Measurements from ENCODE around the gene ADARB1.

Gene ADARB1

DNA sequence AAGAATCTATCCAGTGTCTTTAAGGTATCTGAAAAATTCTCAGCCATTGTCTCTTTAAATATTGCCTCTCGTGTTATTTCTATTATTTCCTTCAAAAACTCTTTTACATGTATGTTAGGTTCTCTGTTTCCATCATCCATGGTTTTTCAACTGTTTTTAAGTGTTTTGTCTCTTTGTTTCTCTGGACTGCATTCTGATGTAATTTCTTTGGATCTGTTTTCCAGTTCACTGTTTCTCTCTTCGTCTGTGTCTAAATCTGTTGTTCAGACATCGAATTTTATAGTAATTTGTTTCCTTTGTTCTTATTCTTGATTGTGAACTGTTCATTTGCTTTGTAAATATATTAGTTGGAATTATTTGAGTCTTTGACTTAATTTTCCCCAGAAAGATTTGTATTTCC lies 169.2 kb downstream of the ADARB1 start:
- peaks cover 0 to 9% of the 10 kb centered on the region in 2 donors for H3K27me3 ChIP-seq (ENCODE audit: control insufficient read depth in 2 of 2, insufficient read depth in 2 of 2, low read length in 2 of 2)
- no peak overlapping the region for H3K27ac ChIP-seq (ENCODE audit: low read depth in 2 of 2, low read length in 2 of 2)
- H3K9ac ChIP-seq (ENCODE audit: low read depth in 1 of 2, low read length in 2 of 2), result no peak overlapping the region
- H3K36me3 ChIP-seq (ENCODE audit: control insufficient read depth in 2 of 2, insufficient read depth in 2 of 2, low read length in 2 of 2), result no peaks in the 10 kb centered on the region
- no peaks in the 10 kb centered on the region for H3K4me1 ChIP-seq (ENCODE audit: control insufficient read depth in 2 of 2, insufficient read depth in 2 of 2, low read length in 2 of 2)
- H3K4me3 ChIP-seq (ENCODE audit: low read length in 2 of 2), result no peak overlapping the region
- H3K9me3 ChIP-seq (ENCODE audit: control insufficient read depth in 2 of 2, low read length in 2 of 2), result no peaks in the 10 kb centered on the region

DNA sequence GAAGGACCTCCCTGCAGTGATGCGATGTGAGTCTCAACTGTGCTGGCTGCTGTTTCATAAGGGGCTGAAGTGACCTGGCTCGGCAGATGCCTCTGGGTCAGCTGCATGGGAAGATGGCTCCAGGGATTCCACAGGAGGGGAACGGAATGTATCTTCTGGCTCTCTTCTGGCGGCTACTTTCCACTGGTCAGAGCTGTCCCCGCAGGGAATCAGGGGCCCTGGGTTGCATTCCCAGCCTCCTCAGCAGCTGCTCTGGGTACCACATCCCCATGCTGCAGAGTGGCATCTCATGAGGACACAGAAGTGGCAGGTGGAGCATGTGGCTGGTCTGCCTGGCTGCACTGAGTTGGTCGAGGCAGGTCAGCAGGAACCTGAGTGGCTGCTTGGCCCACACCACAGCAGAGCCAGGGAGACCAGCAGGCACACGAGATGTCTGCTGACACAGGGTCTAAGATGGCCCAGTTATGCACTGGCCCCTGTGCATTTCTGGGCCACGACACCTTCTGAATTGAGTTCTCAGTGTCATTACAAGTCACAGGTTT lies 170.5 kb downstream of the ADARB1 start:
- Histone ChIP-seq H3K36me3 (ENCODE audit: control insufficient read depth in 2 of 2, insufficient read depth in 2 of 2, low read length in 2 of 2) (no peaks in the 10 kb centered on the region), H3K4me3 (ENCODE audit: low read length in 2 of 2) (no peak overlapping the region), H3K9ac (ENCODE audit: low read depth in 1 of 2, low read length in 2 of 2) (no peak overlapping the region), H3K27me3 (ENCODE audit: control insufficient read depth in 2 of 2, insufficient read depth in 2 of 2, low read length in 2 of 2) (peaks cover 4 to 13% of the 10 kb centered on the region in 2 donors), H3K4me1 (ENCODE audit: control insufficient read depth in 2 of 2, insufficient read depth in 2 of 2, low read length in 2 of 2) (no peaks in the 10 kb centered on the region), H3K27ac (ENCODE audit: low read depth in 2 of 2, low read length in 2 of 2) (no peak overlapping the region), H3K9me3 (ENCODE audit: control insufficient read depth in 2 of 2, low read length in 2 of 2) (no peaks in the 10 kb centered on the region)

DNA sequence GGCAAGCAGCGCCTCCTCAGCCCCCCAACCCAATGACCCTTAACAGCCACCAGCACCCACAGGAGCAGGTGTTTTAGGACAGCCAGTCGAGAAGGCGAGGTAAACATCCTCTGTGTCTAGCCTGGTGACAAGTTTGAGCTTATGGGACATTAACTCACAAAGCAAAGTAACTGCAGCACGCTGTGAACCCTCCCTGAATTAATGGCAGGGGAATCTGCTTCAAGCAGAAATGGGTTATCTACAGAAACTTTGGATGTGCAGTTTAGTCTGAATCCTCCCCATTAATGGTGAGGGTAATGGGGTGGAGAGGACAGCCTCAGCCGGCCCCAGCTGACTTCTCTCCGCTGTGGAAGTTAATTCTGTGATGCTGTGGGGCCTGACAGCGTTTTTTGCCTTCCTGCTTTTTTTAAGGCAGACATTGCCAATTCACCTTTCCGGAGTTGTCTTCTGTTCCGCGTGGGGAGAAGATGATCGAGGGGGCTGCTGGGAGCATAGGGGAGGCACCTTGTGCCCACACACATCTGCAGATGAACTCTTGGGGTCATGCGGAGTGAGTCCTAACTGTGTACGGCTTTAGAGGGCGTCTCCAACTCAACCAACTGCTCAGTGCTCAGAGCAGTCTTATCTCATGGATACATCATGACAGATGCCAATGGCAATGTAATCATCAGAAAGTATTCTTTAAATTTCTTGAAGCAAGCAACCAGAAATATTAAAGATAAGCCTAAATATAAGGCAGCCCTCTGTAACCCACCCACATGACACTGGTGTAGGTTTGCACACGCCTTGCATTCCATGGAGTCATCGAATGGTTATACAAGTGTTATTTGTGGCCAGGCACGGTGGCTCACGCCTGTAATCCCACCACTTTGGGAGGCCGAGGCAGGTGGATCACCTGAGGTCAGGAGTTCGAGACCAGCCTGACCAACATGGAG lies 172.3 kb downstream of the ADARB1 start:
- Histone ChIP-seq H3K9ac (ENCODE audit: low read depth in 1 of 2, low read length in 2 of 2) (no peak overlapping the region), H3K4me3 (ENCODE audit: low read length in 2 of 2) (no peak overlapping the region), H3K27ac (ENCODE audit: low read depth in 2 of 2, low read length in 2 of 2) (no peak overlapping the region), H3K27me3 (ENCODE audit: control insufficient read depth in 2 of 2, insufficient read depth in 2 of 2, low read length in 2 of 2) (peaks cover 4 to 13% of the 10 kb centered on the region in 2 donors), H3K4me1 (ENCODE audit: control insufficient read depth in 2 of 2, insufficient read depth in 2 of 2, low read length in 2 of 2) (no peaks in the 10 kb centered on the region), H3K9me3 (ENCODE audit: control insufficient read depth in 2 of 2, low read length in 2 of 2) (no peaks in the 10 kb centered on the region), H3K36me3 (ENCODE audit: control insufficient read depth in 2 of 2, insufficient read depth in 2 of 2, low read length in 2 of 2) (no peaks in the 10 kb centered on the region)

DNA sequence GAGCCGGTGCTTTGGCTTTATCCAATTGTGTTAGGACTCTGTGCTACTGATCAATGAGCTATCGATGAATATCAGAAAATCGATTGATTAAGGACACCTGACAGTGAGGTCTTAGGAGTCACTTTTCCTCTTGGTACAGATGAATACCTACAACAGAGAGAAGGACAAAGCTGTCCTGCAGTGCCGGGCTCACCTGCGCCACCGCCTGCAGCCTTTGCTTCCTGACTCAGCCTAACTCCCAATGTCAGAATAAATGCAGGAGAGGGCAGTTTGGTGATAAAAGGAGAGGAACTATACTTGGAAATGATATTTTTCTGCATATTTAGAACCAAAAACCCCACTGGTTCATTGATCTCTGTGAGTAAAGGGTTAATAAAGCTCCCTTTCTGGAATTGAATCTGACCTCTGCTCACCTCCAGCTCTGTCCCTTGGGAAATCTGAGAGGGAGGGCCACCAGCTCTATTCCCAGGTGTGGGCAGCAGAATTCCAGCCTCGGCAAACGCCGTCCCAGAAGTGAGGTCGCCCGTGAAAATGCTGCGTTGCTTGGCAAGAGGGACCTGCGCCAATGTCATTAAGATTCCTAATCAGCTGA lies 174.0 kb downstream of the ADARB1 start:
- no peaks in the 10 kb centered on the region for H3K9me3 ChIP-seq (ENCODE audit: control insufficient read depth in 2 of 2, low read length in 2 of 2)
- H3K4me3 ChIP-seq (ENCODE audit: low read length in 2 of 2), result peak overlapping the region in 1 of 2 donors; percentile 31
- no peaks in the 10 kb centered on the region for H3K36me3 ChIP-seq (ENCODE audit: control insufficient read depth in 2 of 2, insufficient read depth in 2 of 2, low read length in 2 of 2)
- no peak overlapping the region for H3K9ac ChIP-seq (ENCODE audit: low read depth in 1 of 2, low read length in 2 of 2)
- peaks cover 4 to 18% of the 10 kb centered on the region in 2 donors for H3K27me3 ChIP-seq (ENCODE audit: control insufficient read depth in 2 of 2, insufficient read depth in 2 of 2, low read length in 2 of 2)
- H3K27ac ChIP-seq (ENCODE audit: low read depth in 2 of 2, low read length in 2 of 2), result no peak overlapping the region
- H3K4me1 ChIP-seq (ENCODE audit: control insufficient read depth in 2 of 2, insufficient read depth in 2 of 2, low read length in 2 of 2), result peaks cover 0 to 2% of the 10 kb centered on the region in 2 donors

DNA sequence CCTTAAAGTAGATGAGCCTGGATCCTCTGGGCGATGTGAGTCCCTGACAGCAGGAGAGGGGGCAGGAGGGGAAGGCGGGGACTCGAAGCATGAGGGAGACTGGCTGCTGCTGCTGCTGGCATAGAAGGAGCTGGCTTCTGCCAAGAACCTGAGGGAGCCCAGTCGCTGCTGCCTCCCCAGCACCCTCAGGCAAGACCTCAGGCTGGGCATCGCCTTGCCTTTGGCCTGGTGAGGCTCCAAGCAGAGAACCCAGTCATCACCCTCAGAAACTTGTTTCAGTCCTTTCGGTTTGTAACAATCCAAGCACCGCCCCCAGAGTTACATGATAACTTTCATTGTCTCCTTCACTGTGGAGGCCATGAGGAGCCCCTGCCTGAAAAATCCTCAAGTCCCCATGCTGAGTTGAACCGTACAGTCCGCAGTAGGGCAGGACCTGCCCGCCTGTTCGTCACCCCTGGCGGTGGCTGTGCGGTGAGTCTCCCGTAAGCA lies 174.6 kb downstream of the ADARB1 start:
- Histone ChIP-seq H3K27me3 (ENCODE audit: control insufficient read depth in 2 of 2, insufficient read depth in 2 of 2, low read length in 2 of 2) (peaks cover 4 to 18% of the 10 kb centered on the region in 2 donors), H3K27ac (ENCODE audit: low read depth in 2 of 2, low read length in 2 of 2) (no peak overlapping the region), H3K4me1 (ENCODE audit: control insufficient read depth in 2 of 2, insufficient read depth in 2 of 2, low read length in 2 of 2) (peaks cover 0 to 2% of the 10 kb centered on the region in 2 donors), H3K9ac (ENCODE audit: low read depth in 1 of 2, low read length in 2 of 2) (no peak overlapping the region), H3K4me3 (ENCODE audit: low read length in 2 of 2) (peak overlapping the region in 1 of 2 donors; percentile 31), H3K9me3 (ENCODE audit: control insufficient read depth in 2 of 2, low read length in 2 of 2) (no peaks in the 10 kb centered on the region), H3K36me3 (ENCODE audit: control insufficient read depth in 2 of 2, insufficient read depth in 2 of 2, low read length in 2 of 2) (no peaks in the 10 kb centered on the region)

DNA sequence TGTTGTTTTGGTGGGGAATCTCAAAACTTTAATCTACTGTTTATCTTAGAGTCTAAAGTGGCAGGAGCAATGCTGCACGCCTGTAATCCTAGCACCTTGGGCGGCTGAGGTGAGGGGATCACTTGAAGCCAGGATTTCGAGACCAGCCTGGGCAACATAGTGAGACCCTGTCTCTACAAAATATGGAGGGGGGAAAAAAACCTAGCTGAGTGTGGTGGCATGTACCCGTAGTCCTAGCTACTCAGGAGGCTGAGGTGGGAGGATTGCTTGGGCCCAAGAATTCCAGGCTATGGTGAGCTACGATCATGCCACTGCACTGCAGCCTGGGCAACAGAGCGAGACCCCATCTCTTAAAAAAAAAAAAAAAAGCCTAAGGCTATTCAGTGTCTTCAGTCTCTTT lies 175.2 kb downstream of the ADARB1 start:
- H3K36me3 ChIP-seq (ENCODE audit: control insufficient read depth in 2 of 2, insufficient read depth in 2 of 2, low read length in 2 of 2), result no peaks in the 10 kb centered on the region
- H3K27me3 ChIP-seq (ENCODE audit: control insufficient read depth in 2 of 2, insufficient read depth in 2 of 2, low read length in 2 of 2), result peaks cover 4 to 18% of the 10 kb centered on the region in 2 donors
- H3K27ac ChIP-seq (ENCODE audit: low read depth in 2 of 2, low read length in 2 of 2), result no peak overlapping the region
- H3K9me3 ChIP-seq (ENCODE audit: control insufficient read depth in 2 of 2, low read length in 2 of 2), result no peaks in the 10 kb centered on the region
- H3K4me1 ChIP-seq (ENCODE audit: control insufficient read depth in 2 of 2, insufficient read depth in 2 of 2, low read length in 2 of 2), result peaks cover 0 to 2% of the 10 kb centered on the region in 2 donors
- H3K9ac ChIP-seq (ENCODE audit: low read depth in 1 of 2, low read length in 2 of 2), result no peak overlapping the region
- no peak overlapping the region for H3K4me3 ChIP-seq (ENCODE audit: low read length in 2 of 2)

GRCh38 chr21:45250272-45250671 lies 175.9 kb downstream of the ADARB1 start:
- H3K9ac ChIP-seq (ENCODE audit: low read depth in 1 of 2, low read length in 2 of 2), result no peak overlapping the region
- peaks cover 4 to 21% of the 10 kb centered on the region in 2 donors for H3K27me3 ChIP-seq (ENCODE audit: control insufficient read depth in 2 of 2, insufficient read depth in 2 of 2, low read length in 2 of 2)
- no peak overlapping the region for H3K27ac ChIP-seq (ENCODE audit: low read depth in 2 of 2, low read length in 2 of 2)
- no peak overlapping the region for H3K4me3 ChIP-seq (ENCODE audit: low read length in 2 of 2)
- no peaks in the 10 kb centered on the region for H3K9me3 ChIP-seq (ENCODE audit: control insufficient read depth in 2 of 2, low read length in 2 of 2)
- no peaks in the 10 kb centered on the region for H3K36me3 ChIP-seq (ENCODE audit: control insufficient read depth in 2 of 2, insufficient read depth in 2 of 2, low read length in 2 of 2)
- H3K4me1 ChIP-seq (ENCODE audit: control insufficient read depth in 2 of 2, insufficient read depth in 2 of 2, low read length in 2 of 2), result peaks cover 0 to 2% of the 10 kb centered on the region in 2 donors

GRCh38 chr21:45250914-45251634 lies 176.7 kb downstream of the ADARB1 start:
- H3K27ac ChIP-seq (ENCODE audit: low read depth in 2 of 2, low read length in 2 of 2), result no peak overlapping the region
- no peaks in the 10 kb centered on the region for H3K36me3 ChIP-seq (ENCODE audit: control insufficient read depth in 2 of 2, insufficient read depth in 2 of 2, low read length in 2 of 2)
- no peaks in the 10 kb centered on the region for H3K9me3 ChIP-seq (ENCODE audit: control insufficient read depth in 2 of 2, low read length in 2 of 2)
- H3K4me3 ChIP-seq (ENCODE audit: low read length in 2 of 2), result no peak overlapping the region
- H3K4me1 ChIP-seq (ENCODE audit: control insufficient read depth in 2 of 2, insufficient read depth in 2 of 2, low read length in 2 of 2), result peaks cover 0 to 2% of the 10 kb centered on the region in 2 donors
- H3K9ac ChIP-seq (ENCODE audit: low read depth in 1 of 2, low read length in 2 of 2), result no peak overlapping the region
- H3K27me3 ChIP-seq (ENCODE audit: control insufficient read depth in 2 of 2, insufficient read depth in 2 of 2, low read length in 2 of 2), result peaks cover 4 to 17% of the 10 kb centered on the region in 2 donors

- Histone ChIP-seq H3K27me3 (ENCODE audit: control insufficient read depth in 2 of 2, insufficient read depth in 2 of 2, low read length in 2 of 2) (peaks cover 7 to 17% of the 10 kb centered on the region in 2 donors), H3K4me3 (ENCODE audit: low read length in 2 of 2) (no peak overlapping the region), H3K36me3 (ENCODE audit: control insufficient read depth in 2 of 2, insufficient read depth in 2 of 2, low read length in 2 of 2) (no peaks in the 10 kb centered on the region), H3K9me3 (ENCODE audit: control insufficient read depth in 2 of 2, low read length in 2 of 2) (no peaks in the 10 kb centered on the region), H3K9ac (ENCODE audit: low read depth in 1 of 2, low read length in 2 of 2) (no peak overlapping the region), H3K27ac (ENCODE audit: low read depth in 2 of 2, low read length in 2 of 2) (no peak overlapping the region), H3K4me1 (ENCODE audit: control insufficient read depth in 2 of 2, insufficient read depth in 2 of 2, low read length in 2 of 2) (peaks cover 0 to 2% of the 10 kb centered on the region in 2 donors)
Observed at GRCh38 chr21:45251635-45252447, 177.5 kb downstream of the ADARB1 start.
